IMR-90 (cell line): Measurements from ENCODE around the gene DIP2A. TPM values are rescaled to one million over a fixed set of nuclear protein-coding genes. Genes with fewer than 3 reads are reported as not detected.

Experiments
- ATAC-seq: fragments of 200-7000 bp; cut with Tn5 transposase; 2 replicates; pipeline ENCODE4 v1.9.1; 2020; ENCODE audit warnings: low read depth, mild to moderate bottlenecking, moderate library complexity
- BruUV-seq: library from RNA; stranded (reverse); fragments of 400-500 nt; replicated peaks from 2 replicates; lab custom pipeline; 2021; lab: Mats Ljungman, UMichigan
- CTCF ChIA-PET: fragments of 300-600 bp; formaldehyde crosslinking; extraction: SDS; loops from one replicate; lab custom pipeline; 2021; ENCODE audit warnings: antibody characterized with exemption; lab: Yijun Ruan, JAX
- POLR2A ChIA-PET: fragments of 300-600 bp; sonication (Branson Sonifier 250); formaldehyde crosslinking; loops from one replicate; lab custom pipeline; 2022; ENCODE audit warnings: antibody characterized with exemption; ENCODE audit not compliant: unreplicated experiment; lab: Charles Lee
- DNase-seq: peaks from one replicate; pipeline ENCODE4 v3.0.0; 2013
- H2AFZ ChIP-seq: replicated peaks from 2 replicates; pipeline ENCODE3; 2013; ENCODE audit warnings: low read length, mild to moderate bottlenecking; ENCODE audit not compliant: poor library complexity
- H2AK5ac ChIP-seq: 2 replicates; pipeline ENCODE4 v1.6.1; 2013; ENCODE audit warnings: low read depth, low read length, inconsistent platforms
- H2AK9ac ChIP-seq: replicated peaks from 2 replicates; pipeline ENCODE3; 2013; ENCODE audit warnings: mild to moderate bottlenecking, low read depth, low read length, moderate library complexity; ENCODE audit not compliant: poor library complexity
- H2BK120ac ChIP-seq: 2 replicates; pipeline ENCODE4 v1.6.1; 2013; ENCODE audit warnings: low read depth, low read length, inconsistent platforms
- H2BK15ac ChIP-seq: 3 replicates; pipeline ENCODE4 v1.6.1; 2013; ENCODE audit warnings: low read depth, low read length, inconsistent platforms
- H2BK20ac ChIP-seq: 2 replicates; pipeline ENCODE4 v1.6.1; 2013; ENCODE audit warnings: low read depth, mild to moderate bottlenecking, inconsistent platforms, low read length, moderate library complexity
- H2BK5ac ChIP-seq: 2 replicates; pipeline ENCODE4 v1.6.1; 2013; ENCODE audit warnings: mild to moderate bottlenecking, low read depth, low read length, inconsistent platforms; ENCODE audit not compliant: poor library complexity, severe bottlenecking
- H3K14ac ChIP-seq: replicated peaks from 2 replicates; pipeline ENCODE4 v1.6.1; 2013; ENCODE audit warnings: low read depth, low read length, inconsistent platforms
- H3K18ac ChIP-seq: 2 replicates; pipeline ENCODE4 v1.6.1; 2013; ENCODE audit warnings: low read depth, low read length, control low read depth
- H3K23ac ChIP-seq: 2 replicates; pipeline ENCODE4 v1.6.1; 2013; ENCODE audit warnings: low read depth, low read length, inconsistent platforms
- H3K27ac ChIP-seq: 2 replicates; pipeline ENCODE4 v1.5.1; 2013; ENCODE audit warnings: mild to moderate bottlenecking, control low read depth, low read length; ENCODE audit not compliant: insufficient read depth
- H3K27me3 ChIP-seq: 2 replicates; pipeline ENCODE4 v1.6.1; 2013; ENCODE audit warnings: low read length; ENCODE audit not compliant: control insufficient read depth, insufficient read depth
- H3K36me3 ChIP-seq: 2 replicates; pipeline ENCODE4 v1.6.1; 2013; ENCODE audit warnings: low read length, mixed read lengths; ENCODE audit not compliant: control insufficient read depth, insufficient read depth
- H3K4ac ChIP-seq: 2 replicates; pipeline ENCODE4 v1.6.1; 2013; ENCODE audit warnings: low read depth, low read length, inconsistent platforms
- H3K4me1 ChIP-seq: 2 replicates; pipeline ENCODE4 v1.6.1; 2013; ENCODE audit warnings: low read length, mixed read lengths; ENCODE audit not compliant: control insufficient read depth, insufficient read depth
- H3K4me2 ChIP-seq: 2 replicates; pipeline ENCODE4 v1.6.1; 2013; ENCODE audit warnings: low read depth, mild to moderate bottlenecking, control low read depth, low read length, moderate library complexity
- H3K4me3 ChIP-seq: 2 replicates; pipeline ENCODE4 v1.5.1; 2013; ENCODE audit warnings: low read depth, mild to moderate bottlenecking, control low read depth, low read length, moderate library complexity; ENCODE audit not compliant: insufficient read depth
- H3K56ac ChIP-seq: 2 replicates; pipeline ENCODE4 v1.6.1; 2013; ENCODE audit warnings: low read length, inconsistent platforms; ENCODE audit not compliant: insufficient read depth; ENCODE audit errors: extremely low read depth
- H3K79me1 ChIP-seq, 2 experiments: 2 replicates each; pipeline ENCODE4 v1.6.1; 2013; ENCODE audit warnings: low read length in 2 of 2, inconsistent platforms in 1 of 2, low read depth in 1 of 2
- H3K9ac ChIP-seq: 2 replicates; pipeline ENCODE4 v1.6.1; 2013; ENCODE audit warnings: low read depth, low read length, control low read depth
- H3K9me1 ChIP-seq: 2 replicates; pipeline ENCODE4 v1.6.1; 2013; ENCODE audit warnings: low read length, inconsistent platforms; ENCODE audit not compliant: insufficient read depth
- H3K9me3 ChIP-seq: 2 replicates; pipeline ENCODE4 v1.6.1; 2013; ENCODE audit warnings: low read length; ENCODE audit not compliant: control insufficient read depth, insufficient read depth
- H4K20me1 ChIP-seq: 2 replicates; pipeline ENCODE4 v1.6.1; 2013; ENCODE audit warnings: low read length, inconsistent platforms; ENCODE audit not compliant: insufficient read depth
- H4K5ac ChIP-seq: 2 replicates; pipeline ENCODE4 v1.6.1; 2013; ENCODE audit warnings: mild to moderate bottlenecking, low read depth, low read length, control low read depth
- H4K8ac ChIP-seq, 2 experiments: 2 replicates each; pipeline ENCODE4 v1.6.1; 2013; ENCODE audit warnings: low read depth in 2 of 2, low read length in 2 of 2, control low read depth in 1 of 2, inconsistent platforms in 1 of 2
- H4K91ac ChIP-seq: 2 replicates; pipeline ENCODE4 v1.6.1; 2013; ENCODE audit warnings: low read depth, low read length, inconsistent platforms; ENCODE audit not compliant: insufficient read depth
- CHD1 ChIP-seq: IDR thresholded peaks from 2 replicates; pipeline ENCODE4 v1.6.1; 2012; ENCODE audit warnings: low read depth, low read length, improper control_type of control experiment
- CTCF ChIP-seq: conservative IDR thresholded peaks from 2 replicates; pipeline ENCODE4 v1.5.1; 2012; ENCODE audit warnings: mild to moderate bottlenecking, low read depth, low read length, improper control_type of control experiment
- POLR2A ChIP-seq: IDR thresholded peaks from 2 replicates; pipeline ENCODE4 v1.6.1; 2012; ENCODE audit warnings: mild to moderate bottlenecking, low read depth, low read length
- WGBS, 2 experiments: methylation state at CpG; one replicate each; pipeline versions ENCODE4 v1.1.5 to v1.1.7; 2013; ENCODE audit warnings: missing lambda C conversion rate in 2 of 2; ENCODE audit not compliant: insufficient read length in 1 of 2; ENCODE audit errors: extremely low coverage in 2 of 2; 5-methylcytosine and 5-hydroxymethylcytosine counted together
- dilution Hi-C: fragments of 300-500 bp; cut with HindIII; formaldehyde crosslinking; loops from one replicate; pipeline ENCODE4 v1.14.3; 2018; ENCODE audit warnings: low sequenced_read_pairs; ENCODE audit not compliant: unreplicated experiment
- in situ Hi-C: fragments of 300-500 bp; cut with MboI; formaldehyde crosslinking; loops from 3 replicates; pipeline ENCODE4 v1.14.3; 2019; ENCODE audit warnings: low sequenced_read_pairs, inconsistent platforms, mixed read lengths
- intact Hi-C: fragments of 100-400 bp; cut with micrococcal nuclease; formaldehyde crosslinking; loops from 2 replicates; pipeline ENCODE4 v1.10.0; 2022
- polyA plus RNA-seq, 3 experiments: library from polyadenylated mRNA; depleted of rRNA; stranded (reverse); fragments of >200 nt; gene quantifications; 2 replicates each; pipeline ENCODE4 v1.2.3, GENCODE V29; 2012; ENCODE audit warnings: low replicate concordance in 1 of 3
- total RNA-seq: library from RNA; depleted of rRNA; stranded (reverse); fragments of >200 nt; gene quantifications from 2 replicates; pipeline ENCODE4 v1.2.3, GENCODE V29; 2012

DIP2A gene
- total and polyA plus RNA-seq, 2 of the 4 experiments (the other 2 are of a cell fraction): 17.9 to 24.3 TPM

- ATAC-seq (no peak), DNase-seq (no peak)
- POLR2A ChIA-PET: no interaction called here
- Histone ChIP-seq H3K14ac (no peak overlapping the region), H3K27me3 (no peaks in the 10 kb centered on the region), H3K18ac (no peak overlapping the region), H2AK5ac (no peak overlapping the region), H2AFZ (no peak overlapping the region), H2BK15ac (no peak overlapping the region), H3K9me3 (peaks cover 11% of the 10 kb centered on the region), H3K79me1 (no peaks in the 10 kb centered on the region), H4K20me1 (no peaks in the 10 kb centered on the region), H4K91ac (no peak overlapping the region), H3K4me2 (no peak overlapping the region), H3K9me1 (peaks cover 8% of the 10 kb centered on the region; the same call in 1 of the 2 replicates), H2BK5ac (no peak overlapping the region), H4K5ac (no peak overlapping the region), H3K27ac (no peak overlapping the region), H4K8ac (no peak overlapping the region), H3K4me3 (no peak overlapping the region), H2BK20ac (no peak overlapping the region), H3K4ac (no peak overlapping the region), H3K36me3 (no peaks in the 10 kb centered on the region), H3K23ac (no peak overlapping the region), H2AK9ac (no peak overlapping the region), H3K9ac (no peak overlapping the region), H3K56ac (no peak overlapping the region), H2BK120ac (no peak overlapping the region), H3K4me1 (peaks cover 6% of the 10 kb centered on the region)
- BruUV-seq: no TSS peak
- CTCF ChIA-PET: no interaction called here
- dilution Hi-C loops: no loop called here
- WGBS, 2 experiments: no CpG with 5 or more reads among the region's 8 CpGs
- in situ Hi-C loops: no loop called here
- intact Hi-C loops: no loop called here
- TF ChIP-seq POLR2A (no peak), CHD1 (no peak), CTCF (no peak)
Measured at GRCh38 chr21:46597031-46597430, 138.3 kb downstream of the DIP2A start.
